Activated effector memory CD4-positive, alpha-beta T cell treated with Interleukin-2 at 50 U/mL for 16 hours (primary cell): ENCODE measurements around the gene SLC25A26.
"Not testable (repeated sequence)": the region's sequence is repeated elsewhere in the genome, so short reads cannot be mapped to it uniquely, and the experiment has no call there.

ENCODE experiments used
- DNase-seq: peaks from one replicate; pipeline ENCODE4 v3.0.0-alpha.2; 2020

Gene SLC25A26, protein sequence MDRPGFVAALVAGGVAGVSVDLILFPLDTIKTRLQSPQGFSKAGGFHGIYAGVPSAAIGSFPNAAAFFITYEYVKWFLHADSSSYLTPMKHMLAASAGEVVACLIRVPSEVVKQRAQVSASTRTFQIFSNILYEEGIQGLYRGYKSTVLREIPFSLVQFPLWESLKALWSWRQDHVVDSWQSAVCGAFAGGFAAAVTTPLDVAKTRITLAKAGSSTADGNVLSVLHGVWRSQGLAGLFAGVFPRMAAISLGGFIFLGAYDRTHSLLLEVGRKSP

DNA sequence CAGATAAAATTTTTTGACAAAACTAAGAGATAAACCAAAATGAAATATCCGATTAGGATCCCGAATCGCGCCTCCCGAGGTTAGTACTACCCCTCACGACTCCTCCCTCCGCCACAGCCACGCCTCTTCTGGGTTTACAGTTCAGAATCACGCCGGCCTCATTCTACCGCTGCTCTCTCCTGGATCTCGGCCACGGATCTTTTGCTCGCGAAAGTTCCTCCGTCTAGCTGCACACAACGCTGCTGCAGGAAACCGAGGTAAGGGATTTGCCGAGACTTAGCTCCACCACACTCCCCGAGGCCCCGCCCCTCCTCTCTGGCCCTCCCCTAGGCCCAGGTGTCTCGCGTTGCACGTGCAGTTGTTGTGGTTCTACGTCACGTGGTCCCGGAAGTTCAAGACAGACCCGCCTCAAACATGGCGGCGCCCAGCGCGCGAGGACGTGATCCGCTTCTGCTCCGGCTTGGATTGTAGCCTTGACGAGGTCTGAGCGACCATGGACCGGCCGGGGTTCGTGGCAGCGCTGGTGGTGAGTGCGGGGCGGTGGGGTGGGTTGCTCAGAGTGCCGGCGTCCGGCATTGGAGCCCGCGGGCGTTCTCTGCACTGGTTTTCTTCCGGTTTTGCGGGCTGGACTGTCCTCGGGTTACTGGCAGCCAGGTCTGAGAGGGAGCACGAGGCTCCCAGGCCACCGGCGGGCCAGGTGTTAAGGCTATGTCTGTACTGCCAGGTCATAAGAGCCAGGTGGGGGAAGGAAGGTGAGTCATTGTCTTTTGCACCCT lies at the start of gene SLC25A26:
Gene SLC25A26, plus strand, starts transcription at position 400 of the 776 bp plus-strand sequence. Its CDS starts 94 bp downstream, at position 494.
- peak; percentile 96 for DNase-seq

DNA sequence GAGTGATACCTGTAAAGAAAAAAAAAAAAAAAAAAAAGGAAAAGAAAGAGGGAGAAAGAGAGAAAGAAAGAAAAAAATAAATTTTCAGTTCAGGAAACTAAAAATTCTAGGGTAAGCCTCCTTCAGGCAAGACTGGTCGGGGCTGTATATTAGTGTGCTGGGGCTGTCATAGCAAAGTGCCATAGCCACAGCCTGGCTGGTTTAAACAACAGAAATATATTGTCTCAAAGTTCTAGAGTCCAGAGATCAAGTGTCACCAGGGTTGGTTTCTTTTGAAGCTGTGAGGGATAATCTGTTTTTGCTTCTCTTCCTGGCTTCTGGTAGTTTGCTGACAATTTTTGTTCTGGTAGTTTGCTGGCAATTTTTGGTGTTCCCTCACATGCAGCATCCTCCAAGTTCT lies 48.4 kb upstream of the SLC25A26 start:
- DNase-seq: no peak

DNA sequence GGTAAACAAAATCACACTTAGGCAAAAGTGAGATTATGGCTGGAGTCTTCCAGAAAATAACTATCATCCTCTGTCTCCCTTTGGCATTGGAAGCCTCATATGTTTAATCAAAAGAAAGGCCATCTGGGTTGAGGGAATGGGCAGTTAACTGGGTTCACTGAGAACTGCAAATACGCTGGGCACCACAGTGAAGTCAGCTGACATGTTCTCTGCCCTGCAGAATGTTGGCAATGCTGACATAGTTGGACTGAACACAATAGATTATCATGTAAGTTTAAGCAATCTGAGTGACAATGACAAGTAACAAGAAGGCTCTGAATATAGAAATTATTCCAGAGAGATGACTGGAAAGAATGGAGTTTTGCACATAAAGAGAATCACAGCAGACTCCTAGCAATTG lies 43.8 kb upstream of the SLC25A26 start:
- DNase-seq: no peak

DNA sequence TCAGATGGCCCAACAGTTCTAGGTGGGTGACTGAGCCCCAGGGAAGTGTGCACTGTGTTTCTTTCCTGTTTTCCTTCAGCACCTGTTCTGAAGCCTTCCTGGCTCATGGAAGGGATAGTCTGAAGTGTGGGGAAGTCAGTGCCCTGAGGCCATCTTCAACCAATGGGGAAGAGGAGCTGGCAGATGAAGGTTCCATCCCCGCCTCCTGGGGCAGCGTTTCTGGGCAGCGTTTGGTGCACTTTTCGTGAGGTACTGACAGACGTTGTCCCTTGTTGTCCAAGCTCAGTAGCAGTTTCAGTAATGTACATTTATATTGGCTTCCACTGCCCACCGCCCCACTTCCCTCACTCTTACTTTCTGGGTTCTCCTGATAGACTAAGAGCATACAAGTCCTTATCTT lies 42.6 kb upstream of the SLC25A26 start:
- no peak for DNase-seq

DNA sequence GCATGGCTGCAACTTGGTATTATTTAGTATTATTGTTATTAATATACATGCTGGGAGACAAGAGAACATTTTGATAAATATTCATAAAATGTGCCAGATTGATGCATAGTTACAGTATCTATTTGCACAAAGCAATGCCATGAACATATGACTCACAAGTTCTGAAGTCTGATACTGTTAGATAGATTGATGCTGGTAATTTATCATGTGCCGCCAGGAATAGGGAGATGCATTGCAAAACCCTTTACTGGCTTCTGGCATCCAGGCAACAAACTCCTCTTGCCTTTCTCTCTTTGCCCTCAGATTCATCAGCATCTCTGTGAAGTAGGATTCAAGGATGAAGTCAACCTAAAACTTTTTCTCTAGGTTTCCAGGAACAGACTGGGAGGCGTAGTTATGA lies 41.0 kb upstream of the SLC25A26 start:
- no peak for DNase-seq

DNA sequence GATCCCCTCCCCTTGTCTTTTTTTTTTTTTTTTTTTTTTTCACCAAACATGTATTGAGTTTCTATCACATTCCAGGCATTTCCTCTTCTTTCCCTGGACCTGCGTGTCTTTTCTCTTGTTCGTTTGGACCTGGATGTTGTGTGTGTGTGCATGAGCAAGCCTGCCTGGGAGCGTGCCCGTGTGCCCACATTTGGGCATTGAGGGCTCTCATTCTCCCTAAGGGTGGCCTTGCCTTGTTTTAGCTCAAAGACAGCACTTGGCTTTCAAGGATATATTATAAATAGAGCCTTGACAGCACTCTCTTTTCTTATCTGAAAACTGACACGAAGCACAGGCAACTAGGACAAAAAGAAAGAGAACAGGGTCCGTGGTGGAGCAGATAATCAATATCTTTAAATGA lies 39.0 kb upstream of the SLC25A26 start:
- DNase-seq: no peak

DNA sequence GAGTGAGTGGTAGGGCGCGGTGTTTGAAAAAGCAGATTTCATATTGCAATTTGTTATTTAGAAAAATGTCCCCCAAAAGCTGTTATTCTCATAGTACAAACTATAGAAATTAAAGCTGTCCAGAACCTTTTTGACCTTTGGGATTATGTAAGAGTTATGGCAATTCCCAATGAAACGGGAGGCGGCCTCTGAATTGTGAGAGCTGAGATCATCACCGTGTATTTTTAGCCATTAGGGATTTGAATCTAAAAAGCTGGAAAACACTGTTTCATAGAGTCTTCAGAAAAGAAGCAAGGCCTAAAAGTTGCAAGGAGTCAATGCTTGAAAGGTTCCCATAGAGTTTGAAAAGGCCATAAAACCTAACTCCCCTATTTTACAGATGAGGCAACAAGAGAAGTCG lies 38.6 kb upstream of the SLC25A26 start:
- no peak for DNase-seq

DNA sequence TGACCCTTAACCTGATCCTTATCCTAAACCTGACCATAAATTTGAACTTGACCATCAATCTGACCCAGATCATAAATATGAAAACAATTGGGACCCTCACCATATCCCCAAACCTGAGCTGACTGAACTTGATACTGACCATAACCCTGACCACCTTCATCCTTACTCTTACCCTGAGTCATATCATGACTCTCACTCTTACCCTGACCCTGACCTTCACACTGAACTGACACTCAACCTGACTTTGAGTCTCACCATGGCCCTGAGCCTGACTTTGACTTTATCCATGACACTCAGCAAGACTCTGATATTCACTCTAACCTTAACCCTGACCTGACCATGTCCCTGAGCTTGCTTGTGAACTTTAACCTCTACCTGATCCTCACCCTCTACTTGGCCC lies 34.3 kb upstream of the SLC25A26 start:
- DNase-seq: no peak

DNA sequence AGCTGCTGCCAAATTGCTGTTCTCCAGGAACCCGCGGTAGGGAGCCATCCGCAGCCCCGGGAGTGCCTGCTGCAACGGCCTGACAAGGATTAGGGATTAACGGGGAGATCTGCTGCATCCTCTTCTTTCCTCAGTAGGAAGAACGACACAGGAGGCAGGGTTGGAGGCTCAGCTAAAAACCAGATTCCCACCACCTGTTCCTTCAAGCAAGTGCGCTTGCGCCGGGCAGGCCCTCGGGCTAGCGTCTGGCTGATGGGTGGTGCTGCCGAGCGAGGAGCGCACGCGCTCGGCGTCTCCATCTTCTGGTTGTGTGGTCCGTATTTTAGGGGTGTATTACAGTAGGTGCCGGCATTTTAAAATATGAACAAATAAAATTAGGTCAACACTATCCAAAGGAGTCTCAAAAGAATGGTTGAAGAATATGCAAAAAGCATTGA lies 25.4 kb upstream of the SLC25A26 start:
- no peak for DNase-seq

DNA sequence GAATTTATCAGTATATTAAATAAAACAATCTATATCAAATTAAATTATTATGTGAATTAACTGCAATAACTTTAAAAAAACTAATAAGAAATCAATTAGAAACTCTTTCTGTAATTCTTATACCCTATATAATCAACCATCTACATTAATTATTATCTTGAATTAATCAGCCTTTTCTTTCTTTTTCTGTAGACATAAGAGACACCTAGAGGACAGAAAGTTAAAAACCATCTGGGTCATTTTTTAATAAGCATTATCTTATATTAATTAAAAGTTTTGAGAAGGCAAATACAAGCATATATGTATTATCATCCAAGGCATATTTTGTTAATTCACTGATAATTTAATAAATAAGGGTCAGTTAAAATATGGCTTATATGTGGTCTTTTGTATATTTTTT lies 24.2 kb upstream of the SLC25A26 start:
- DNase-seq: no peak

DNA sequence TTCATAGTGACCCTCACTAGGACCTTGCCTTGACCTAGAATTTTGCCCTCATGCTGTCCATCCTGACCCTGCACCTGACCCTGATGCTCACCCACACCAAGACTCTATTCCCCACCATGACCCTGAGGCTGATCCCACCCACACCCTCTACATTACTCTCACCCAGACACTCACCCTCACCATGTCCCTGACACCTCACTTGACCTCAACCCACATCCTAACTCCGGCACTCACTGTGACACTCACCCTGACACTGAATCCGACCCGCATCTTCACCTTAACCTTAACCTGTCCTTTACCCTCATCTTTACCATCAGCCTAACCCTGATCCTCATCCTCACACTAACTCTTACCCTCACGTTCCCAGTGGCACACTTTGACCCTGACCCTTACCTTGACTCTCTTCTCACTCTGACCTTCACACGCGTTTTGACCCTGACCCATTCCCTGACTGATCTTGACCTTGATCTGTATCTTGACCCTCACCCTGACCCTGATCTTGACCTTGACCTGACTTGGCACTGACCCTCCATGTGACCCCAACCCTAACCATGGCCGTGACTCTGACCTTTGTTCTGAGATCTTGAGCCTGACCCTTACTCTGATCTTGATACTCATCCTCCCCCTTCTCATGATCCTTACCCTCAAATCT lies 22.2 kb upstream of the SLC25A26 start:
- no peak for DNase-seq

DNA sequence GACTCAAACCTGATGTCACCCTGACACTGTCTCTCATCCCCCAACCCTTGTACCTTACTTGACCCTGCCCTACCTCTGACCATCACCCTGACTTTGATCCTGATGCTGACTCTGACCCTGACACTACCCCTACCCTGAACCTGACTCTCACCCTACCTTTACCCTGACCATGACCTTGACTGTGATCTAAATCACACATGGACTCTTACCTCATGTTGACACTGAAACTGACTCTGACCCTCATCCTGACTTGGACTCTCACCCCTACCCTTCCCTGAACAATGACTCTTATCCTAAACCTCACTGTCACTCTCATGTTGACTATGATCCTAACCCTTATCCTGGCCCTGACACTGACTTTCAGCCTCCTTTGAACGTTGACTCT lies 21.7 kb upstream of the SLC25A26 start:
- no peak for DNase-seq

DNA sequence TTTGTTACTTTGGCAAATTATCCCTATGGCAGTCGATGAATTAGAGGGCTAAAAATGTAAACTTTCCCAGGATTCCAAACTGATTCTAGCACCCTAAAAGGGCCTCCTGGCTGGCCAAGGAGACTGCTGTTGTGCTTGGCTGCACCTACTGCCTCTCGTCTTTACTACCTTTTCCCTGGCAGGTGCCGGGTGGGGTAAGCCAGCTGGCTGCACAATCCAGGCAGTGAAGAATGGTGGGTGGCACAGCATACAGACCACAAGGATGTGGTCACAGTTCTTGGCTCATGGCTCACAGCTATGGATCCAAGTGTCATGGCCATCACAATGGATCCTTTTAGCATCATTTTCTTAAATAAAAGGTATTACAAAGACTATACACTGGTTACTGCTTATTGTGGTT lies 20.7 kb upstream of the SLC25A26 start:
- DNase-seq: no peak

DNA sequence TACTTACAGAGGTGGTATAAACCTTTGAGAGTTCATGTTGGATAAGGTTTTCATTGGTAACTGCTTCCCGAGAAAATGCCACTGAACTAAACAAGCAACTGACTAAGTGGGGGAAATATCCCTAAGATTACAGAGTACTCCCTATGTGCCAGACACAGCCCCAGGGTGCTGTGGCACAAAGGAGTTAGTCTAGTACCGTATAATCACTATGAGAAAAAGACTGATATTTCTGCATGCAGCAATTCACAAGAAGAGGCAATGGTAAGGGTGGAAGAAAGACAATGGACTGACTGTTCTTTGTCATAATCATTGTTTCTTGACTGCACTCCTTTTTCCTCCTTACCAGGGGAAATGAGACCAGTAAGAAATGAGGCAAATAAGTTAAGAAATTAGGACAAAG lies 20.0 kb upstream of the SLC25A26 start:
- no peak for DNase-seq

DNA sequence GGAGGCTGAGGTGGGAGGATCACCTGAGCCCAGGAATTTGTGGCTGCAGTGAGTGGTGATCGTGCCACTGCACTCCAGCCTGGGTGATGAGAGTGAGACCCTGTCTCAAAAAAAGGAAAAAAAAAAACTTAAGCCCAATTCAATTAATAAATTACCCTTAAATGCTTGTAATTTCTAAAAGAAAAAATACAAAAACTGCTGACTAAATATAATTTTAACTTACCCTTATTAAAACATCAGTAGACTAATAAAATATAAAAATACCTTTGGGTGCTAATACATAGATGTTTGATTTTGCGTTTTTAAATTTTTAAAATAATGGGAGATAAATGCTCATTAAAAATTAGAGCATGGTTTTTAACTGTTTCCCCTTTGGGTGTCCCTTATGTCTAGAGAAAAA lies 17.5 kb upstream of the SLC25A26 start:
- no peak for DNase-seq

DNA sequence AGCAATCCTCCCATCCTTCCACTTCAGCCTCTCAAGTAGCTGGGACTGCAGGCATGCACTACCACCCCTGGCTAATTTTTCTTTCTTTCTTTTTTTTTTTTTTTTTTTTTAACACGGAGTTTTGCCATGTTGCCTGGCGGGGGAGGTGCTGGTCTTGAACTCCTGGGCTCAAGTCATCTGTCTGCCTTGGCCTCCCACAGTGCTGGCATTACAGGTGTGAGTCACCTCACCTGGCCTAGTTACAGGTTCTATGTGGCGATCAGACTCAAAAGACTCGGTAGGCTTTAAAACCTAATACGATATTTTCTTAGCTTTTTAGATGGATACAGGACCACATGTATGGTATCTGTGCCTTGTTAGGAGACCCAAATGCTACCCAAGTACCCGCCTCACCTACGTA lies 14.0 kb upstream of the SLC25A26 start:
- DNase-seq: no peak

DNA sequence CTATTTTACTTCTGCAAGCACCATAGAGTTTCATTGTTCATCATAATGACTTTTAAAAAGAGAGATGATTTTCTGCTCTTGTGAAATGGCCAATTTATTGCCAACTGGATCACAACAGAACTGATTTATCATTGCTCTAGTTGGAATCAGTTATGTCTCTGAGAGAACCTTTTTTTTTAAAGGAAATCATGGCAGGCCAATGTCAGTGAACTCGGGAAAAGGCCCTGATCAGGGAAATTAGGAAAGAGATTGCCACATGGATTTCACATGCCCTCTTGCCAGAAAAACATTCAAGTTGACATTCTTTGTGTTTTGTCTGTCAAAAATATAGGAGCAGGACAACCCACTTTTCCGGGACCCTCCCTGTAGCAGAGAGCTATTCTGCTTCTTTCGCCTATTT lies 12.6 kb upstream of the SLC25A26 start:
- no peak for DNase-seq

DNA sequence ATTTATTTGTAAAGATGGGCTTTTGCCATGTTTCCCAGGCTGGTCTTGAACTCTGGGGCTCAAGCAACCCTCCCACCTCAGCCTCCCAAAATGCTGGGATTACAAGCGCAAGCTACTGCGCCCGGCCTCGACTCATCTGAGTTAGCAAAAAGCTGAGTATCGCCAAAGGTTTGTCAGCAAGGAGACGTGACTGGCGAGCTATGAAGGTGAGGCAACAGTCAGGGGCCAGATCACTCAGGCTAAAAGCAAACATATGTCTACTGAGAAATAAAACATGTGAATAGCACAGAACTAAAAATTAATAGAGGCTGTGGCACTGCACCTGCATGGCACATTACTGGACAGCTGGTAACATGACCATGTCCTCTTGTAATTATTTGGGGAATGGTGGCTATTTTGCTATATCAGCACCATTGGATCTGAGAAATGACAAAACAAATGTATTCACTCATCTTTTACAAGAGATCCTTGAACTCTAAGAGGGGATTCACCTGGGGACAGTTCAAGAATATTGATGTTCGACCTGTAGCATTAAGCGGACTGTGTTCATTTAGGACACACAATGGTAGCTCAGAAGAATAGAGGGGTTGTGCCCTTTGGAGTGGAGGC lies 10.0 kb upstream of the SLC25A26 start:
- DNase-seq: no peak

DNA sequence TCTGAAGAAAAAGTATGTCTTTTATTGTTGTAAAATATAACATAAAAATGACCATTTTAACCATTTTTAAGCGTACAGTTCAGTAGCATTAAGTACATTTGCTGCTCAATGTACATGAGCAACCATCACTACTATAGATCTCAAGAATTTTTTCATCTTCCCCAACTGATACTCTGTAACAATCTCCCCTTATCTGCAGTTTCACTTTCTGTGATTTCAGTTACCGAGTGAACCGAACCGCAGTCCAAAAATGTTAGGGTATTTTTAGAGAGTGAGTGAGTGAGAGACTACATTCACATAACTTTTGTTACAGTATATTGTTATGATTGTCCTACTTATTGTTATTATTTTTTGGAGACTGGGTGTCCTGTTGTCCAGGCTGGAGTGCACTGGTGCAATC lies 9.0 kb upstream of the SLC25A26 start:
- DNase-seq: no peak

DNA sequence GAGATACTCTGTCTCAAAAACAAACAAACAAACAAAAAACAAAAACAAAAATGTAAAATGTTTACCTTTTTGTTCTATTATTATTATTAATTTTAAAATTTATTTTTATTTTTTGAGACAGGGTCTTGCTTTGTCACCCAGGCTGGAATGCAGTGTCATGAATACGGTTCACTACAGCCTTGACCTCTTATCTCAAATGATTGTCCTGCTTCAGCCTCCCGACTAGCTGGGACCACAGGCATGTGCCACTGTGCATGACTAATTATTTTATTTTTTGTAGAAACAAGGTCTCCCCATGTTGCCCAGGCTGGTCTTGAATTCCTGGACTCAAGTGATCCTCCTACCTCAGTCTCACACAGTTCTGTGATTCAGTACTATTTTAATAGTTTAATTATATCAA lies 5.7 kb upstream of the SLC25A26 start:
- DNase-seq: no peak

DNA sequence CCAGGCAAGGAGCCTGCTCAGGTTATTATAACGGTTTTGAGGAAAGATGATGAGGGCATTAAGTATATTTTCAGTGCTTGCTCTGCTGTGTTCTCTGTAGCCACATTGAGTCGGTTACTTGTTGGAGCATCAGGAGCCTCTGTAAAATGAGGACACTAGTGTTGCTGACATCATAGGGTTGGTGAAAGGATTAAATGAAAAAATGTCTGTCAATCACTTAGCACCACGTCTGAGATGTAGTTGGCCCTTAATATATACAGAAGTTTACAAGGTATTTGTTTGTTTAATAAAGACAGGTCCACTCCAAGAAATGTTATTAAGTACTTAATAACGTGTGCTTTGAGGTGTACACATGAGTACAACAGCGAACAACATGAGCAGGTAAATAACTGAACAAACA lies 735 bp upstream of the SLC25A26 start:
- DNase-seq: no peak

DNA sequence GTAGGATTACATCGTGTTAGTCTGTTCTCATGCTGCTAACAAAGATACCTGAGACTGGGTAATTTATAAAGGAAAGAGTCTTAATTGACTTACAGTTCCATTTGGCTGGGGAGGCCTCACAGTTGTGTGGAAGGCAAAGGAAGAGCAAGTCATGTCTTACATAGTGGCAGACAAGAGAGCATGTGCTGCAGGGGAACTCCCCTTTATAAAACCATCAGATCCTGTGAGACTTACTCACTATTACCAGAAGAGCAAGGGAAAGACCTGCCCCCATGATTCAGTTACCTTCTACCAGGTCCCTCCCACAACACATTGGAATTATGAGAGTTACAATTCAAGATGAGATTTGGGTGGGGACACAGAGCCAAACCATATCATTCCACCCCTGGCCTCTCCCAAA lies 3.4 kb downstream of the SLC25A26 start:
- DNase-seq: no peak

DNA sequence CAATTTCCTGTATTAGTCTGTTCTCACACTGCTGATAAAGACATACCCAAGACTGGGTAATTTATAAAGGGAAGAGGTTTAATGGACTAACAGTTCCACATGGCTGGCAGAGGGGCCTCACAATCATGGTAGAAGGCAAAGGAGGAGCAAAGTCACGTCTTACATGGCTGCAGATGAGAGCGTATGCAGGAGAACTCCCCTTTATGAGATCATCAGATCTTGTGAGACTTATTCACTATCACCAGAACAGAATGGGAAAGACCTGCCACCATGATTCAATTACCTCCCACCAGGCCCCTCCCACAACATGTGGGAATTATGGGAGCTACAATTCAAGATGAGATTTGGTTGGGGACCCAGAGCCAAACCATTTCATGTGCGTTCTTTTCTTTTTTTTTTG lies 5.3 kb downstream of the SLC25A26 start:
- DNase-seq: not testable (repeated sequence)

DNA sequence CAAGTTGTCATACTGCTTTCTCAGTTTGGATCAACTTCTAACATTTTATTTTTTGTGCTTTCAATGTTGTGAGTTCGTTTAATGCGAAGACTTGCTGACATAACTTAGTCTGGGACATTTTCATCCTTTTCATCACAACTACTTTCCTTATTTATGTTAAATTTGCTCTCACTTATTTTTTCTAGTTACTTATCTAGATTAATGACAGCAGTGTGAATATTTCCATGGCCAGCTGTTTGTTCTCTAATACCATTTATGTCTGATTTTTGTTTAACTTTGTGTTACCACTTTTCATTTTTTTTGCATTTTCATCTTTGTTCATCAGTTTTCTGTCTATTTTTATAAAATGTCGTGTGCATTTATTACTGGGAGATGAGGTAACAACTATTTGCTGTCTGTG lies 6.2 kb downstream of the SLC25A26 start:
- DNase-seq: no peak
